Trophoblast cell (in vitro differentiated cells and primary cell): ENCODE data around the gene TBXAS1.

ENCODE experiments used
- DNase-seq, 2 donors: peaks; one replicate each; pipeline ENCODE4 v3.0.0-alpha.2; 2016
- H2AFZ ChIP-seq: 2 replicates; pipeline ENCODE4 v1.6.1; 2013; ENCODE audit warnings: low read length, moderate library complexity, mild to moderate bottlenecking; ENCODE audit not compliant: insufficient read depth, poor library complexity
- H2AK5ac ChIP-seq: 2 replicates; pipeline ENCODE4 v1.6.1; 2013; ENCODE audit warnings: mild to moderate bottlenecking, low read length
- H2BK120ac ChIP-seq: 2 replicates; pipeline ENCODE4 v1.6.1; 2013; ENCODE audit warnings: low read length, mild to moderate bottlenecking, moderate library complexity; ENCODE audit not compliant: insufficient read depth, poor library complexity
- H2BK12ac ChIP-seq: 2 replicates; pipeline ENCODE4 v1.6.1; 2013; ENCODE audit warnings: mild to moderate bottlenecking, low read length, moderate library complexity
- H2BK5ac ChIP-seq: 2 replicates; pipeline ENCODE4 v1.6.1; 2013; ENCODE audit warnings: low read length, low read depth, moderate library complexity, mild to moderate bottlenecking; ENCODE audit not compliant: poor library complexity
- H3K14ac ChIP-seq: 2 replicates; pipeline ENCODE4 v1.6.1; 2013; ENCODE audit warnings: mild to moderate bottlenecking, low read length
- H3K18ac ChIP-seq: 2 replicates; pipeline ENCODE4 v1.6.1; 2013; ENCODE audit warnings: mild to moderate bottlenecking, low read length
- H3K23ac ChIP-seq: 2 replicates; pipeline ENCODE4 v1.6.1; 2013; ENCODE audit warnings: low read length
- H3K27ac ChIP-seq: 2 replicates; pipeline ENCODE4 v1.5.1; 2013; ENCODE audit warnings: low read depth, mild to moderate bottlenecking, inconsistent platforms, low read length, moderate library complexity
- H3K27me3 ChIP-seq: 2 replicates; pipeline ENCODE4 v1.6.1; 2013; ENCODE audit warnings: inconsistent platforms, mild to moderate bottlenecking, low read length, moderate library complexity; ENCODE audit not compliant: insufficient read depth
- H3K36me3 ChIP-seq, 2 experiments: 1 replicate in 1 of 2; 2 replicates in 1 of 2; pipeline ENCODE4 v1.6.1; 2013; ENCODE audit warnings: low read length in 2 of 2, mild to moderate bottlenecking in 2 of 2, moderate library complexity in 1 of 2; ENCODE audit not compliant: insufficient read depth in 2 of 2, control insufficient read depth in 1 of 2
- H3K4ac ChIP-seq: 2 replicates; pipeline ENCODE4 v1.6.1; 2013; ENCODE audit warnings: low read depth, mild to moderate bottlenecking, low read length, moderate library complexity
- H3K4me1 ChIP-seq, 2 experiments: 1 replicate in 1 of 2; 2 replicates in 1 of 2; pipeline ENCODE4 v1.6.1; 2013; ENCODE audit warnings: low read length in 2 of 2, mild to moderate bottlenecking in 2 of 2, moderate library complexity in 1 of 2; ENCODE audit not compliant: insufficient read depth in 2 of 2, control insufficient read depth in 1 of 2
- H3K4me2 ChIP-seq: 2 replicates; pipeline ENCODE4 v1.6.1; 2013; ENCODE audit warnings: inconsistent platforms, mild to moderate bottlenecking, low read length, moderate library complexity
- H3K4me3 ChIP-seq: 2 replicates; pipeline ENCODE4 v1.5.1; 2013; ENCODE audit warnings: mild to moderate bottlenecking, low read depth, low read length, inconsistent platforms
- H3K79me1 ChIP-seq: one replicate; pipeline ENCODE4 v1.6.1; 2013; ENCODE audit warnings: low read length
- H3K79me2 ChIP-seq: 2 replicates; pipeline ENCODE4 v1.6.1; 2013; ENCODE audit warnings: low read length, mild to moderate bottlenecking; ENCODE audit not compliant: control insufficient read depth, insufficient read depth, poor library complexity
- H3K9ac ChIP-seq: 2 replicates; pipeline ENCODE4 v1.6.1; 2013; ENCODE audit warnings: mild to moderate bottlenecking, low read length
- H3K9me3 ChIP-seq: 2 replicates; pipeline ENCODE4 v1.6.1; 2013; ENCODE audit warnings: low read depth, mild to moderate bottlenecking, control low read depth, inconsistent platforms, low read length; ENCODE audit not compliant: insufficient read depth
- H4K12ac ChIP-seq: 2 replicates; pipeline ENCODE4 v1.6.1; 2013; ENCODE audit warnings: low read depth, mild to moderate bottlenecking, low read length, moderate library complexity
- H4K8ac ChIP-seq: 2 replicates; pipeline ENCODE4 v1.6.1; 2013; ENCODE audit warnings: low read depth, mild to moderate bottlenecking, low read length, moderate library complexity
- H4K91ac ChIP-seq: one replicate; pipeline ENCODE4 v1.6.1; 2013; ENCODE audit warnings: low read depth, mild to moderate bottlenecking, low read length, moderate library complexity
- WGBS: extraction: QIAGEN DNeasy Blood & Tissue Kit; methylation state at CpG from one replicate; pipeline ENCODE4 v1.1.7; 2013; ENCODE audit warnings: missing lambda C conversion rate; ENCODE audit not compliant: insufficient read length, insufficient coverage; ENCODE audit errors: extremely low coverage; 5-methylcytosine and 5-hydroxymethylcytosine counted together

The TBXAS1 gene

GRCh38 chr7:140039896-140040295, 210.8 kb downstream of the TBXAS1 start:
- Histone ChIP-seq H3K27me3 (no peaks in the 10 kb centered on the region), H4K8ac (no peak overlapping the region), H3K18ac (no peak overlapping the region), H3K23ac (no peak overlapping the region), H3K36me3 (no peaks in the 10 kb centered on the region), H3K4ac (no peak overlapping the region), H4K91ac (no peak overlapping the region), H3K4me1 (no peaks in the 10 kb centered on the region), H2BK12ac (no peak overlapping the region), H3K4me3 (no peak overlapping the region), H2AFZ (no peak overlapping the region), H3K9ac (no peak overlapping the region), H2AK5ac (no peak overlapping the region), H3K27ac (no peak overlapping the region), H3K4me2 (no peak overlapping the region), H4K12ac (no peak overlapping the region), H3K79me1 (no peaks in the 10 kb centered on the region), H3K79me2 (no peaks in the 10 kb centered on the region), H2BK120ac (no peak overlapping the region), H3K14ac (no peak overlapping the region), H3K9me3 (peaks cover 1% of the 10 kb centered on the region), H2BK5ac (no peak overlapping the region)
- DNase-seq: no peak
- no CpG with 5 or more reads among the region's 12 CpGs for WGBS

- no peak overlapping the region for H4K8ac ChIP-seq
Observed at GRCh38 chr7:140041659-140042385, 212.8 kb downstream of the TBXAS1 start.

GRCh38 chr7:140042386-140042670, 213.3 kb downstream of the TBXAS1 start:
- Histone ChIP-seq H3K9ac (no peak overlapping the region), H3K9me3 (no peaks in the 10 kb centered on the region), H3K23ac (no peak overlapping the region), H3K4me3 (no peak overlapping the region), H3K79me2 (no peaks in the 10 kb centered on the region), H3K79me1 (no peaks in the 10 kb centered on the region), H2BK12ac (no peak overlapping the region), H2AFZ (no peak overlapping the region), H2AK5ac (no peak overlapping the region), H2BK120ac (no peak overlapping the region), H3K27me3 (no peaks in the 10 kb centered on the region), H2BK5ac (no peak overlapping the region), H4K8ac (no peak overlapping the region), H4K91ac (no peak overlapping the region), H3K4ac (no peak overlapping the region), H3K14ac (no peak overlapping the region), H3K18ac (no peak overlapping the region), H3K4me2 (no peak overlapping the region), H4K12ac (no peak overlapping the region), H3K36me3 (no peaks in the 10 kb centered on the region), H3K4me1 (no peaks in the 10 kb centered on the region), H3K27ac (no peak overlapping the region)
- WGBS: no CpG with 5 or more reads among the region's 10 CpGs
- DNase-seq: no peak

More at GRCh38 chr7:140041659-140042385, 212.8 kb downstream of the TBXAS1 start:
- Histone ChIP-seq H3K4me3 (no peak overlapping the region), H3K36me3 (no peaks in the 10 kb centered on the region), H2BK5ac (no peak overlapping the region), H2AK5ac (no peak overlapping the region), H4K91ac (no peak overlapping the region), H2AFZ (no peak overlapping the region), H3K9ac (no peak overlapping the region), H3K79me2 (no peaks in the 10 kb centered on the region), H4K12ac (no peak overlapping the region), H3K9me3 (peaks cover under 1% of the 10 kb centered on the region), H3K27ac (no peak overlapping the region), H3K14ac (no peak overlapping the region), H3K4me1 (no peaks in the 10 kb centered on the region), H3K23ac (no peak overlapping the region), H3K18ac (no peak overlapping the region), H3K27me3 (no peaks in the 10 kb centered on the region), H3K79me1 (no peaks in the 10 kb centered on the region), H3K4me2 (no peak overlapping the region), H2BK12ac (no peak overlapping the region), H3K4ac (no peak overlapping the region), H2BK120ac (no peak overlapping the region)
- WGBS: no CpG with 5 or more reads among the region's 12 CpGs
- no peak for DNase-seq

GRCh38 chr7:140044251-140044650, 215.2 kb downstream of the TBXAS1 start:
- no peak overlapping the region for H3K23ac ChIP-seq
- H3K4me1 ChIP-seq: no peaks in the 10 kb centered on the region
- no peaks in the 10 kb centered on the region for H3K79me2 ChIP-seq
- no peaks in the 10 kb centered on the region for H3K36me3 ChIP-seq
- no peak overlapping the region for H4K12ac ChIP-seq
- no peaks in the 10 kb centered on the region for H3K27me3 ChIP-seq
- H3K27ac ChIP-seq: no peak overlapping the region
- H3K4ac ChIP-seq: no peak overlapping the region
- no peak overlapping the region for H4K91ac ChIP-seq
- no peak overlapping the region for H2BK120ac ChIP-seq
- DNase-seq: no peak
- H3K14ac ChIP-seq: no peak overlapping the region
- no CpG with 5 or more reads among the region's 6 CpGs for WGBS
- no peak overlapping the region for H4K8ac ChIP-seq
- H3K4me3 ChIP-seq: no peak overlapping the region
- no peak overlapping the region for H2BK5ac ChIP-seq
- H2AFZ ChIP-seq: no peak overlapping the region
- H3K4me2 ChIP-seq: no peak overlapping the region
- H3K18ac ChIP-seq: no peak overlapping the region
- H2AK5ac ChIP-seq: no peak overlapping the region
- no peaks in the 10 kb centered on the region for H3K9me3 ChIP-seq
- no peaks in the 10 kb centered on the region for H3K79me1 ChIP-seq
- no peak overlapping the region for H2BK12ac ChIP-seq
- no peak overlapping the region for H3K9ac ChIP-seq
